OCI-M1 (cell line): ENCODE measurements around the gene TRIOBP.
A peak's percentile ranks its signal among the peaks of the same experiment; 100 is the strongest.

Source experiments
- DNase-seq: peaks from one replicate; lab custom pipeline; 2025; lab: John Stamatoyannopoulos, UW

TRIOBP gene

DNA sequence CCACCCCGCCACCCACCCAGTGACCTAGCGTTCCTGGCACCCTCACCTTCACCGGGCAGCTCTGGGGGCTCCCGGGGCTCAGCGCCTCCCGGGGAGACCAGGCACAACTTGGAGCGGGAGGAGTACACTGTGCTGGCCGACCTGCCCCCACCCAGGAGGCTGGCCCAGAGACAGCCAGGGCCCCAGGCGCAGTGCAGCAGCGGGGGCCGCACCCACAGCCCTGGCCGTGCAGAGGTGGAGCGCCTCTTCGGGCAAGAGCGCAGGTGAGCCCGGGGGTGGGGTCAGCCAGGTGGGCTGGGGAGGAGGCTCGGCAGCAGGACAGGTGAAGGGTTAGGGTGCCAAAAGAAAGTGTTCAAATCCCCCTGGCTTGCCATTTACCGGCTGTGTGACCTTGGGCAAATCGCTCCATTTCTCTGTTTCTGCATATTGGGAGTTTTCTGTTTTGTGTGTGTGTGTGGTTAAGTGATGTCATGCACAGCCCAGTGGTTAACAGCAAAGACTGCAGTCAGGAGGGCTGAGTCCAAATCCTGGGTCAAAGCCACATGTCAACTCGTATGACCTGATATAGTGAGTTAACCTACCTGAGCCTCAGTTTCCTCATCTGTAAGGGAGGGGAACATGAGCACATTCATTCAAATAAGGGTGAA, 29.5 kb downstream of the TRIOBP start:
- DNase-seq, result peak; percentile 58

DNA sequence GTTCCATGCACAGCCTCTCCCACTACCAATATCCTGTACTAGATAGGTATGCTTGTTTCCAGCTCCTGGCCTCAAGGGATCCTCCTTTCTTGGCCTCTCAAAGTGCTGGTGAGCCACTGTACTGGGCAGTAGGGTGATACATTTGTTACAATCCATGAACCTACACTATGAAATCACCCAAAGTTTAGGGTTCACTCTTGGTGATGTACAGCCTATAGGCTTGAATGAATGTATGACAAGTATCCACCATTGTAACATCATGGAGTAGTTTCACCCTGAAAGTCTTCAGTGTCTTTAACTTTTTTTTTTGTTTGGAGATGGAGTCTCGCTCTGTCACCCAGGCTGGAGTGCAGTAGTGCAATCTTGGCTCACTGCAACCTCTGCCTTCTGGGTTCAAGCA, 31.8 kb downstream of the TRIOBP start:
- DNase-seq, result no peak

DNA sequence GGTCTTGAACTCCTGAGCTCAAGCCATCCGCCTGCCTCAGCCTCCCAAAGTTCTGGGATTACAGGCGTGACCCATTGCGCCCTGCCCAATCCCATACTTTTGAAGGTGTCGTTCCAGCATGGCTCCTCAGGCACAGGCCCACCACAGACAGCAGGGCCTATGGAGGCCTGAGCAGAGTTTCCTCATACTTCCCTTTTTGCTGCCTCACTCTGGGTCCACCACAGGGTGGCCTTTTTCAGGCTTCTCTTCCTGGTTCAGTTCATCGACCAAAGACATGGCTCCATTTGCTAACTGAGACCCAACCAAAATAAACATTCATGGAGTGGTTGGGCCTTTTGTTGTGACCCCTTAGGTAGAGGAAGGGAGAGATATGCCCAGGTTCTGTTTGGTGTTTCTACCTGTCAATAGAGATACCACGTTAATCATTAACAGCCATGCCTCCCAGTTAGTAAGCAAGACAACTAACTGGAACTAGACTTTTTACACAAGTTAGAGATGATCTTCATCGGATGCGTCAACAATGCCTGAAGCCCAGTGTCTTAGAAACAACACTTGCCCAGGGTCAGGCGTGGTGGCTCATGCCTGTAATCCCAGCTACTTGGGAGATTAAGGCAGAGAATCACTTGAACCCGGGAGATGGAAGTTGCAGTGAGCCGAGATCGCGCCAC, 35.1 kb downstream of the TRIOBP start:
- DNase-seq, result peak; percentile 75

DNA sequence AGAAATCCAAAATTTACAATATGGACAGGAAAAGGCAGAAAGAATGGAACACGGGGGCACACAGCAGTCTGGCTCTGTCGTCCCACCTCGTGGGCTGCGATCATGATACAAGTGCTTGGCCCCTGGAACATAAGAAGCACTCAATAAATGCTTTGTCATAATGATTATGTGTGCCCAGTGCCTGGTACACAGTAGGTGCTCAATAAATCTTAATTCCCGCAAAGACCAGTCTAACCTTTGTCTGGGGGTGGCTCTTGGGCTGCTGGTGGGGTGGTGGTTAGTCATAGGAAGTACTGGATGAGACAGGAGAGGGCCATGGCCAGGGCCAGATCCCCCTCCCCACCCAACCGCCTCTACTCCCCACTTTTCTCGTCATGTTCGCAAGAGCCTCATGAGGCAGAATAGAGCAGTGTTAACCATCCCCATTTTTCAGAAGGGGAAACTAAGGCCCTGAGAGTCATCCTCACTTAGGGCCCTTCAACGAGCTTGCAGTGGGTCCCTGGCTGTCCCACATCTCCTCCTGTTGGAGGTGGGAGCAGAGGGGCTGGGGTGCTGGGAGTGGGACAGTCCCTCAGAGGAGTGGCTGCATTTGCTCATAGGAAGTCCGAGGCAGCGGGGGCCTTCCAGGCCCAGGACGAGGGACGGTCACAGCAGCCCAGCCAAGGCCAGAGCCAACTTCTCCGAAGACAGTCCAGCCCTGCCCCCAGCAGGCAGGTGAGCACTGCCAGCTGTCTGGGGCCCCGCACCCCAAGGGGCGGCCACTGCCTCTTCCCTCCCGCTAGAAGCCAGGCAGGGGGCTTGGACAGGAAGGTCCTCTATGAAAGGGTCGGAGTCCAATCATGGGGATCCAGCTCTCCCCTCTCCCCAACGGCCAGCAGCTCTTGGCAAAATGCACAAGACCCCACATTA, 36.1 kb downstream of the TRIOBP start:
- DNase-seq, result no peak

DNA sequence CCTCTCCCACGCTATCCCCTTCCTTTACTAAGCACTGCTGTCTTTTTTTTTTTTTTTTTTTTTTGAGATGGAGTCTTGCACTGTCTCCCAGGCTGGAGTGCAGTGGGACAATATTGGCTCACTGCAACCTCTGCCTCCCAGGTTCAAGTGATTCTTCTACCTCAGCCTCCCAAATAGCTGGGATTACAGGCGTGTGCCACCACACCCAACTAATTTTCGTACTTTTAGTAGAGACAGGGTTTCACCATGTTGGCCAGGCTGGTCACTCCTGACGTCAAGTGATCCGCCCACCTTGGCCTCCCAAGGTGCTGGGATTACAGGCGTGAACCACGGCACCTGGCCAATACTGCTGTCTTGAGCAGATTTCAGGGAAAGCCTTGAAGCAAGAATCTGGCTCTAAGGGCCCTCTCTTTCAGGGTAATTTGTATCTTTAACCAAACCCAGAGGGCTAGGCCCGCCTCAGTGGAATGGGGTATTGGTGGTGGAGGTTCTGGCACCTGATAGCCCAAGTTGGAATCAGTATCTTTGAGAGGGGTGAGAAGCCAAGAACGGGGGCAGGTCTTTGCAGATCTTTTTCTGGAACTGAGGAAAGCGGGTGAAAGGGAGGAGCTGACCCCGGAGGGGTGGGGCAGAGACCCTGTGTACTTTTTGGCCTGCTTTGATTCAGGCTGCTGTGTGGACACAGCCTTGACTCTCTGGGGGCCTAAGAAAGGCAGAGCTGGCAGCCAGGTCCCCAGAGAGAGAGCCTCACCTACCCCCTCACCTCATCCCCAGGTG, 37.0 kb downstream of the TRIOBP start:
- no peak for DNase-seq

DNA sequence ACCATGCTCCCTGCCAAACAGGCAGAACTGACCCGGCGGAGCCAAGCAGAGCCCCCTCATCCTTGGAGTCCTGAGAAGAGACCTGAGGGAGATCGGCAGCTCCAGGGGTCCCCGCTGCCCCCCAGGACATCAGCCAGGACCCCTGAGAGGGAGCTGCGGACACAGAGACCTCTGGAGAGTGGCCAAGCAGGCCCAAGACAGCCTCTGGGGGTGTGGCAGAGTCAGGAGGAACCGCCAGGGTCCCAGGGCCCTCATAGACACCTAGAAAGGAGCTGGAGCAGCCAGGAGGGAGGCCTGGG, 37.5 kb downstream of the TRIOBP start:
- no peak for DNase-seq

DNA sequence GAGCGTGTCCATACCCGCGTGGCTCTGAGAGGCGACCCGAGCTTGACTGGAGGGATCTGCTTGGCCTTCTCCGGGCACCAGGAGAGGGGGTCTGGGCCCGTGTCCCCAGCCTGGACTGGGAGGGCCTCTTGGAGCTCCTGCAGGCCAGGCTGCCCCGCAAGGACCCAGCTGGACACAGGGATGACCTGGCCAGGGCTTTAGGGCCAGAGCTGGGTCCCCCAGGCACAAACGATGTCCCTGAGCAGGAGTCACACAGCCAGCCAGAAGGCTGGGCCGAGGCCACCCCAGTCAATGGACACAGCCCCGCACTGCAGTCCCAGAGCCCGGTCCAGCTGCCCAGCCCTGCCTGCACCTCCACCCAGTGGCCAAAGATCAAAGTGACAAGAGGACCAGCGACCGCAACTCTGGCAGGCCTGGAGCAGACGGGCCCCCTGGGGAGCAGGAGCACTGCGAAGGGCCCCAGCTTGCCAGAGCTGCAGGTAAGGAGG, 38.2 kb downstream of the TRIOBP start:
- peak; percentile 12 for DNase-seq

DNA sequence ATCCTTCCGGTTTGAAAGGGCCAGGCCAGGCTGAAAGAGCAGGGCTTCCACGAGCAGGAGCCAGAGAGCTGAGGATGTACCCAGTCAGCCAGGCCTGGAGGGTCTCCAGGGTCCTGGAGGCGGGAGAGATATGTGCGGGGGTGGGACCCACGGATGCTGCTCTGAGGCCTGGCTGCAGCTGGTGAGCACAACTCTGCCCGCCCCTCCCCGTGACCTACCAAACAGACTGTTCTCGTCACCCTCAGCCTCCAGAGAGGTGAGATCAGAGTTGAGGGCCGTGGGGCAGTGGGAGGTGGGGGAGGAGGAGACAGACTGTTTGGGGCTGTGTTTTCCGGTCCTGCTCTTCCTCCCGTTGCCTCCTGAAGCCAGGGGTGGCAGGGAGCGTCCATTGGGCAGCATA, 42.2 kb downstream of the TRIOBP start:
- no peak for DNase-seq

DNA sequence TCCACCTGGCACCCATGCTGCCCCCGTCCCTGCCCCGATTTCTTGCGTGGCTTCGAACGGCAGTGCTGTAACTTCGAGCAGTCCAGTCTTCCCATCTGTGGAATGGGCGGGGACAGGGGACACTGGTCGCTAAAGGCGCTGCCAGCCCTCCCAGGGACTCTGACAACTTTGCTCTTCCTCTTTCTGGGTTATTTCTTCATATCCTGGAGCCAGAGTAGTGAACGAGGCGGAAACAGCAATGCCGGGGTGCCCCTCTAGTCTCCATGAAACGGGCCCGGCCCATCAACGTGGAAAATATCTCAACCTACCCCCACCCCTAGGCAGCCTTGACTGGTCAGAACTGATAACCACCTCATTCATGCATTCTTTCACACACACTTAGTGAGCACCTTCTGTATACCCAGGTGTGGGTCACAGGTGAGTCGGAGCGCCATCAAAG, 42.8 kb downstream of the TRIOBP start:
- peak; percentile 45 for DNase-seq

DNA sequence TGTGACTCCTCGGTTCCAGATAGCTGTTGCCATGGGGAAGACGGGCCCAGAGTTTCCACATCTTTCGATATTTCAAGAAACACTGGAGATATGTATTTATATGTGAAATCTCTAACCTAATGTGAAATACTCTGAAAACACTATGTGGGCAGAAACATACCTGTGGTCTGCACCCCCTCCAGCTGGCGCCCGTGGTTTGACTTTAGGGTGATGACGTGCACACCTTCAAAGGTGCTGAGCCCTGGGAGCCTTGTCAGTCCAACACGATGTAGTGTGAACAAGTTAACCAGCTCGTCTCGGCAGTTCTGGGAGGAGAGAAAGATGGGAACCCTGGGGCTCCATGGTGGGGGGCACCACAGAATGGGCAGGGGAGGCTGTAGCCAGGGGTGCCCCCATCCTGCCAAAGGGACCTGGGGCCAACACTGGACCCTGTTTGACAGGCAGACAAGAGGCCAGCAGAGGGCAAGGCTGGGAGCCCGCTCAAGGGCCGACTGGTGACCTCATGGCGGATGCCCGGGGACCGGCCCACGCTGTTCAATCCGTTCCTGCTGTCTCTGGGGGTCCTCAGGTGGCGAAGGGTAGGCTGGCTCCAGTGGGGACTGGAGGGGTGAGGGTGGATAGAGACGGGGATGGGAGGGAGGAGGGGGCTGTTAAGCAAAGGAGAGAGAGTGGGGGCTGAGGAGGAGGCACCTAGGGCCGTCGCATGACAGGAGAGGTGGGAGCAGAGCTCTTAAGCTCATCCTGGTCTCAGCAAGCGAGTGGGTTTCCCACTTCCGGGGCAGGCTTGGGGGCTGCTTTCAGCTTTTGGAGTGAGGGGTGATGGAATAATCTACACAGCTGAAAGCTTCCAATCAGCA, 43.8 kb downstream of the TRIOBP start:
- no peak for DNase-seq

DNA sequence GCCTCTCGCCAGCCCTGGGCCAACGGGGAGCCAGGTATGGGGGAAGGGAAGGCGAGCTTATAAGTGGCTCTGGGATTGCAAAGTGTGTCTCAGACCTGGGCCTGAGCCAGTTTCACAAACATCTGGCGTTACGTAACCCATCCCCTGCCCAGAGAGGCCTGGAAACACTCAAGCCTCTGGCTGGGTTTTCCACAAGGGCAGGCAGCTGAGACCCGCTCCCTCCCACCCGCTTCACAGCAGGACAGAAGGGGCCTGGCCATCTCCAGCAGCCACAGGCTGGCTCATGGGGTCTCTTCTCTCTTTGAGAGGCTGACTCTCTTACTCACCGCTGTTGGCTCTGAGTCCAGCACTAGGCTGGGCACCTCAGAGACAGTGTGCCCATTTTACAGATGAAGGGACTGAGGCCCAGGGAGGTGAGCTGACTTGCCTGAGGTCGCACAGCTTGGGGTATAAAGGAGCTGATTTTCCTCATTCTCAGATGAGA, 44.5 kb downstream of the TRIOBP start:
- peak; percentile 14 for DNase-seq

DNA sequence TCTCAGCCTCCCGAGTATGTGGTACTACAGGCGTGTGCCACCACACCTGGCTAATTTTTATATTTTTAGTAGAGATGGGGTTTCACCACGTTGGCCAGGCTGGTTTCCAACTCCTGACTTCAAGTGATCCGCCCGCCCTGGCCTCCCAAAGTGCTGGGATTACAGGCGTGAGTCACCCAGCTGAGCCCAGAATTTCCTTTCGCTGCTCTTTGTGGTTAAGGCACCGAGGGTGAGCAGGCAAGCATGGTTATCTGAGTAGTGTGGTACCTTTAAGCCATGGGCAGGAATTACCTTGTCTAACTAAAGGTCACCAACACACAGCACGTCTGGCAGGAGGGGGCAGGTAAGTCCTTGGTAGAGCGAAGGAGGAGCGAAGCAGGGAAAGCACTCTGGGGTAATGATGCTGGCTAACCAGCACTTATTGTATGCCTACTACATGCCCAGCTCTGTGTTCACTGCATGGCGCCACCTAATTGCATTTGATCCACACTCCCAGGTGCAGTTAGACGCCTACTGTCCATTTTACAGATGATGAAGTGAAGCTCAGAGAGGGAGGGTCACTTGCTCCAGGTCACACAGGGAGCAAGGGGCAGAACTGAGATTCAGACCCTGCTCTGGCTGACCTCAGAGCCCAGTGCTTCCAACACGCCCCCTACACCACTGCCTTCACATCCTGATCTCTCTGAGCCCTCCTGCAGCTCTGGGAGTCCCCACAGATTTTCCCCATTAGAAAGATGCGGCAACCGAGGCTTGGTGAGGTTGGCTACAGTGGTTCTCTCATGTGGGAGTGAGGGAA, 45.7 kb downstream of the TRIOBP start:
- peak; percentile 20 for DNase-seq

DNA sequence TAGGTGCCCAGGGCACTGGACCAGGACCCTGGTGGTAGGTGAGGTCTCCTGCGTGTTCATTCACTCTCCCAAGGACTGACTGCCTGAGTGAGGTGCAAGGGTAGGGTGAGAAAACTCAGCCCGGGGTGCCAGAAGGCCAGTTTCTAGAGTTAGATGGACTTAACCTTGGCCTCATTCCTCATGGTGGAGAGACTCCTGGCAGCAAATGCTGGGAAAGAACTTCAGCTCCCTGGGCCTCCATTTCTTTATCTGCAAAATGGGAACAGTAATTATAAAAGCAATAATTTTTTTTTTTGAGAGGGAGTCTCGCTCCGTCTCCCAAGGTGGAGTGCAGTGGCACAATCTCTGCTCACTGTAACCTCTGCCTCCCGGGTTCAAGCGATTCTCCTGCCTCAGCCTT, 47.7 kb downstream of the TRIOBP start:
- no peak for DNase-seq

DNA sequence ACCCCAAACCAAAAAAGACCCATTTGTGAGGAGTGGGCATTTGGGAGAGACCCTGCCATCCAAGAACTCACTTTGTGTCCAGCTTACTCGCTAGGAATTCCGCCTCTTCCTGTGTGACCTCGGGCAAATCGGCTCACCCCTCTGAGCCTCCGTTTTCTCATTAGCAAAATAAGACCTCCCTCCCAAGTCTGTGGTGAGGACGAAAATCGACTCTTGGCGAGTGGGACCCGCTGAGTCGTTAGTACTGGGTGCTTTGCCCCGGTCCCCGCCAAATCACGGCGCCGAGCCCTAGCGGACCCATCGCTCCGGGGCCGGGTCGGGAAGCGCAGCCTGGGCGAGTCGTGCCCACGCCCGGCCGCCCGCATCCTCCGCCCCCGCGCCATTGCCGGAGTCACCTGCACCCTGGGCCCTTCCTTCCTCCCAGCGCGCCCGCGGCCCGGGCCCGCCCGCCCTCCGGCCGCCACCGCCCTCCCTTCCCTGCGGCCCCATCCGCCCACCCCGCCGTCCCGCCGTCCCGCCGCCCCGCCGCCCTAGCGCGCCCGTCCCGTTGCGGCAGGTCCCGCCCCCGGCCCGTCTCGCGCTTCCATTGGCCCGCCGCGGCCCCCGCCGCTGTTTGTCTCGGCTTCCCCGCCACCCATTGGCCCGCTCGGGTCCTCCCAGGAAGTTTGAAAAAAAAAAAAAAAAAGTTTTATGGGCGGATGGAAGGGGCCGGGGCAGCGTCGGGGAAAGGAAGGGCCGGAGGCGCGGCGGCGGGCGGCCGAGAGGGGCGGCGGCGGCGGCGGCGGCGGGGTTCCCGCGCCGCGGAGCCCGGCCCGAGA, 48.9 kb downstream of the TRIOBP start:
- peak; percentile 92 for DNase-seq

DNA sequence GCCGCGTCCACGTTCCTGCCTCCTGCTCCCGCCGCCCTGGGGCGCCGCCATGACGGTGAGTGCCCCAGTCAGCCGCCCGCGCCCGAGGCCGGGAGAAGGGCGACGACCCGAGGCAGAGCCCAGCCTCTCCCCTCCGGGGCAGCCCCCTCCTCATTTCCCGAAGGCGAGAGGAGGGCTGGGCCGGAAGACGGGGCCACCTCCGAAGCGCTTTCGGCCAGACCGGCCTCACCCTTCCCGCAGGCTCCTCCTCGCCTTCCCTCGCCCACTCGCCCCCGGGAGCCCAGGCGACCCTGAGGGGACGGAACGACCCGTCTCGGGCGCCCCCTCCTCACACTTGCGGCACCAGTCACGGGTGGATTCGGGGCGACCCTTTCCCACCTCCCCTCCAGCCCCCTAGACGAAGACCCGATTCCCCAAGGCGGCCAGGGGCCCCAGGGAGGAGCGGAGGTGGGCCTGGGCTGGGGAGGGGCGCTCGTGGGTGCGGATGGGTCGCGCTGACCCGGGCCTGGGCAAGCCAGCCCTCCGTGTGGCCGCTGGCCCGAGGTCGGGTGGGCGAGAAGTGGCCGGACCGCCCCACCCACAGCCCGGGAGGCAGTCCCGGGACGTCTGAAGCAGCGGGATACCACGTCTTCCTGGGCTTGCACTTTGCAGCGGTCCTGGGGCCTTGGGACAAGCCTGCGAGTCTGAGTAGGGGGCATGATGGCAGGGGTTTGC, 49.7 kb downstream of the TRIOBP start:
- DNase-seq, result peak; percentile 31

DNA sequence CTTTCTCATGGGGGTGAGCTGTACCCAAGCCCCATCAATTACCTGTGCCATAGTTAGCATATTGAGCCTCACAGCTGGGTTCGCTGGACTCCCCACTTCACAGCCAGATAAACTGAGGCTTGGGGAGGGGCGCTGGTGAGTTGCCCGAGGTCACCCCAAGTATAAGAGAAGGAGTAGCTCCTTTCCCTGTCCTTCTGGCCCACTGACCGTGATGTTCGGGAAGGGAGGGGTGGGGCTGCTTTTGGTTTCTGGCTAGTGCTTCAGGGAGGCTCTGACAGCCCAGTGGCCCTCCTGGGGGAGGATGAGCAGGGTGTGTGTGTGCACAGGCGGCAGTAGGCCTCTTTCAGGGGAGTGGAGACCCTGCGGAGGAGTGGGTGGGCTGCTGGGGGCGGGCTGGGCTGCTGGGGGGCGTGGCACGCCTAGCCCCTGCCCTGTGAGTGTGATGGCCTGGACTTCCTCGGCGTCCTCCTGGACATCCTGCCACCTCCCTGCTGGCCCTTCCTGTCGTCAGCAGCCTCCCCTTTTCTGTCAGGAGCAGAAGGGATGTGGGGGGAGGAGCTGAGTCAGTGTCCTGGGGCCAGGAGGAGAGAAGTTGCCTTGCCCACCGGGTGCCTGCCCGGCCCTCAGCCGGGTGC, 50.3 kb downstream of the TRIOBP start:
- no peak for DNase-seq

DNA sequence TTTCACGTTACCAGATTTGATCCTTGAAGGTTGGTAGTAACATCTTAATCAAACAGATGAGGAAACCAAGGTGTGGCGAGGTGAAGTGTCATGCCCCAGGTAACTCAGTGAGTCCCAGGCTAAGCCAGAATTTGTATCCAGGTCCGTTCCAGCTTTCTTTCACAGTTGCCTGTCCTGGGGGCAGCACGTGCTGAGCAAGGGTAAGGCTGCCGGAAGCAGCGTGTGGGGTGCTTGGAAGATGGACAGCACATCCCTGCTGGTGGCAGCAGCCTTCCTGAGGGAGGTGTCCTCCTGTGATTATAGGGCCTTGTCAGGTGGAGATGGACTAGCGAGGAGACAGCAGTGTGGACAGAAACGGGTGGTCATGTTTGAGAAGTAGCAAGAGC, 50.9 kb downstream of the TRIOBP start:
- DNase-seq, result no peak

DNA sequence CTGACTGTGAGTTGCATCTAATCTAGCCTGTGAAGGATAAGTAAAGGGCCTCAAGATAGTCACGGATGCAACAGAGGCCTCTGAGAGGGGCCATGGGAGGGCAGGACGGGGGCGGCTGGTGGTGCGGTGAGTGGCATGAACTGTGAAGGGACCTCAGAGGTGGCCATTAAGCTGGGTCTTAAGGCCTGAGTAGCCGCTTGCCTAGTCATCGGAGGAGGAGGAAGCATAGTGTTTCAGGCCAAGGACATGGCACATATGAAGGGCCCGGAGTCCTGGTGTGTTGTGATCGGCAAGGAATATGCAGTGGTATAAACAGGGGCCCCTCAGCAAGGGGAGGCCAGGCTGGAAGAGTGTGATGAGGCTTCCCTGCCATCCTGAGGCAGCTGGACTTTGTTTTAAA, 51.8 kb downstream of the TRIOBP start:
- no peak for DNase-seq
